Kidney (tissue), 14 donors: ENCODE results near the gene UGT1A10. TPM values are rescaled to one million over a fixed set of nuclear protein-coding genes. Genes with fewer than 3 reads are reported as not detected.
A peak's percentile ranks its signal among the peaks of the same experiment; 100 is the strongest.

Experiments
- DNase-seq, 5 donors: peaks; one replicate each; pipeline ENCODE4 v3.0.0-alpha.2; 2013 to 2020
- FAIRE-seq: peaks from 2 replicates; lab custom pipeline; 2012; peaks lifted over from hg19 to GRCh38; lab: Jason Lieb, UNC
- H3K27ac ChIP-seq, 2 donors: one replicate each; pipeline ENCODE4 v1.7.0; 2013; ENCODE audit warnings: low read depth in 2 of 2, low read length in 2 of 2, inconsistent platforms in 1 of 2
- H3K27me3 ChIP-seq: one replicate; pipeline ENCODE4 v1.7.1; 2013; ENCODE audit warnings: low read length, inconsistent platforms; ENCODE audit not compliant: control insufficient read depth, insufficient read depth
- H3K36me3 ChIP-seq, 3 donors: one replicate each; pipeline versions ENCODE4 v1.7.0 to v1.7.1; 2013; ENCODE audit warnings: low read length in 3 of 3, control low read depth in 1 of 3, inconsistent platforms in 1 of 3; ENCODE audit not compliant: insufficient read depth in 3 of 3, control insufficient read depth in 2 of 3
- H3K4me1 ChIP-seq, 3 donors: one replicate each; pipeline versions ENCODE4 v1.7.0 to v1.7.1; 2013; ENCODE audit warnings: low read length in 3 of 3, inconsistent platforms in 1 of 3, low read depth in 1 of 3; ENCODE audit not compliant: control insufficient read depth in 2 of 3, insufficient read depth in 2 of 3
- H3K4me3 ChIP-seq, 3 donors: one replicate each; pipeline versions ENCODE4 v1.7.0 to v1.8.1; 2013; ENCODE audit warnings: low read length in 3 of 3, control low read depth in 1 of 3, inconsistent platforms in 1 of 3
- H3K9ac ChIP-seq, 3 donors: one replicate each; pipeline versions ENCODE4 v1.7.0 to v1.7.1; 2013; ENCODE audit warnings: low read length in 3 of 3, control low read depth in 1 of 3, inconsistent platforms in 1 of 3
- H3K9me3 ChIP-seq, 3 donors: one replicate each; pipeline versions ENCODE4 v1.7.0 to v1.7.1; 2013; ENCODE audit warnings: low read length in 3 of 3, control low read depth in 1 of 3, inconsistent platforms in 1 of 3; ENCODE audit not compliant: control insufficient read depth in 2 of 3, insufficient read depth in 1 of 3
- CTCF ChIP-seq: IDR thresholded peaks from 3 replicates; pipeline ENCODE4 v1.5.1; 2012; ENCODE audit warnings: mild to moderate bottlenecking, moderate library complexity, borderline replicate concordance; ENCODE audit not compliant: insufficient read depth; ENCODE audit errors: extremely low read depth
- intact Hi-C: fragments of 100-400 bp; cut with DNase I; formaldehyde crosslinking; loops from one replicate; pipeline ENCODE4 v1.11.1; 2022
- polyA plus RNA-seq: library from polyadenylated mRNA; stranded (reverse); fragments of 350-450 nt; fragmentation: Illumina TruSeq; extraction: RNeasy Lipid Tissue Mini Kit (QIAGEN cat#74804); gene quantifications from one replicate; pipeline ENCODE4 v1.2.3, GENCODE V29; 2014; ENCODE audit warnings: low read depth, low replicate concordance; ENCODE audit not compliant: insufficient read depth
- total RNA-seq: library from RNA; stranded (reverse); fragmentation: NEBNext Ultra II Directional; extraction: Animal tissue kit (Norgen Biotek cat#: 25700); gene quantifications from one replicate; pipeline ENCODE4 v1.2.1, GENCODE V29; 2021
- donor health status: control.
- donor health status: control.
- donor health status: control.
- donor health status: control.
- donor health status: control.
- donor health status: DM: yes; HTN: yes; CAD: no.
- donor health status: Normal renal cell carcinoma (clear cell type).

The UGT1A10 gene
- total and polyA plus RNA-seq, 2 donors from 2014 or later = 6.6 TPM; not detected in 1

- Histone ChIP-seq H3K27ac (peak overlapping the region; percentile 28 to 39), H3K4me3 (no peak overlapping the region), H3K9me3 (no peaks in the 10 kb centered on the region), H3K36me3 (no peaks in the 10 kb centered on the region), H3K4me1 (peaks cover 0 to 5% (median 3%) of the 10 kb centered on the region in 3 donors), H3K9ac (no peak overlapping the region), H3K27me3 (no peaks in the 10 kb centered on the region)
- no peak for DNase-seq
- FAIRE-seq = no peak
- intact Hi-C loops = no loop called here
- TF ChIP-seq CTCF = no peak
Measured at GRCh38 chr2:233603520-233603919, 32.7 kb upstream of the UGT1A10 start.

- Histone ChIP-seq H3K9ac (no peak overlapping the region), H3K27ac (no peak overlapping the region), H3K36me3 (no peaks in the 10 kb centered on the region), H3K4me3 (no peak overlapping the region), H3K4me1 (peaks cover 0 to 2% (median 0%) of the 10 kb centered on the region in 3 donors), H3K27me3 (no peaks in the 10 kb centered on the region), H3K9me3 (no peaks in the 10 kb centered on the region)
- no peak for DNase-seq
- intact Hi-C loops = no loop called here
- TF ChIP-seq CTCF = no peak
- FAIRE-seq = no peak
Measured at GRCh38 chr2:233604826-233605225, 31.4 kb upstream of the UGT1A10 start.

GRCh38 chr2:233605680-233606079, 30.6 kb upstream of the UGT1A10 start:
- H3K27me3 ChIP-seq = no peaks in the 10 kb centered on the region
- intact Hi-C loops = no loop called here

More at GRCh38 chr2:233605680-233606079, 30.6 kb upstream of the UGT1A10 start:
- H3K4me1 ChIP-seq = peaks cover 0 to 2% (median 0%) of the 10 kb centered on the region in 3 donors
- H3K4me3 ChIP-seq = no peak overlapping the region
- no peak for DNase-seq
- H3K36me3 ChIP-seq = no peaks in the 10 kb centered on the region
- no peak for TF ChIP-seq CTCF
- FAIRE-seq = no peak
- no peak overlapping the region for H3K9ac ChIP-seq
- H3K27ac ChIP-seq = no peak overlapping the region
- peaks cover 0 to 4% (median 0%) of the 10 kb centered on the region in 3 donors for H3K9me3 ChIP-seq
